Tibial nerve (tissue), 4 donors: Measurements from ENCODE around the gene AQP2.

Experiments used
- CTCF ChIP-seq, 5 experiments: fragments of 200-600 bp in 3 of 5; fragments of 450-650 bp in 2 of 5; sonication (generic) in 3 of 5; IDR thresholded peaks; one replicate each; pipeline ENCODE4 v1.5.1; 2016 to 2019; ENCODE audit warnings: antibody characterized with exemption in 5 of 5, mild to moderate bottlenecking in 3 of 5, moderate library complexity in 2 of 5
- EP300 ChIP-seq, 2 donors: sonication (generic); formaldehyde crosslinking; IDR thresholded peaks; one replicate each; pipeline ENCODE4 v1.6.1; 2017; ENCODE audit warnings: antibody characterized with exemption in 2 of 2, mild to moderate bottlenecking in 1 of 2
- POLR2A ChIP-seq, 2 donors: fragments of 450-650 bp; IDR thresholded peaks; one replicate each; pipeline ENCODE4 v1.6.1; 2017; ENCODE audit warnings: antibody characterized with exemption in 2 of 2, mild to moderate bottlenecking in 2 of 2, moderate library complexity in 2 of 2

DNA sequence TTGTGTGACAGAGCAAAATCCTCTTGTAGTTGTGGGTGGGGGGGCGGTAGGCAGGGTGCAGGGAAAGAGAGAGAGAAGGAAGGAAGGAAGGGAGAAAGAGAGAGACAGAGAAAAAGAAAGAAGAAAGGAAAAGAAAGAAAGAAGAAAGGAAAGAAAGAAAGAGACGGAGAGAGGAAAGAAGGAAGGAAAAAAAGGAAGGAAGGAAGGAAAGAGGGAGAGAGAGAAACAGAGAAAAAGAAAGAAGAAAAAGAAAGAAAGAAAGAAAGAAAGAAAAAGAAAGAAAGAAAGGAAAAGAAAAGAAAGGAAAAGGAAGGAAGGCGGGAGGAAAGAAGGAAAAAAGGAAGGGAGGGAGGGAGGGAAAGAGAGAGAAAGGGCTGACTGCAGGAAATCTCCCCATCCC lies 29.2 kb upstream of the AQP2 start:
- TF ChIP-seq POLR2A (IDR thresholded peaks at IDR 0.05) = no peak
- no peak for TF ChIP-seq CTCF (IDR thresholded peaks at IDR 0.05)
- TF ChIP-seq EP300 (IDR thresholded peaks at IDR 0.05) = no peak
